Measurements from ENCODE around the gene ANKRD34C. TPM values are rescaled to one million over a fixed set of nuclear protein-coding genes. Genes with fewer than 3 reads are reported as not detected.
A peak's percentile ranks its signal among the peaks of the same experiment; 100 is the strongest.

ANKRD34C gene
- total and polyA plus RNA-seq, 9 of the 15 experiments (the other 6 are each of a cell fraction or from before 2014, with no cell fraction given) = 0.01 TPM; not detected in 8

DNA sequence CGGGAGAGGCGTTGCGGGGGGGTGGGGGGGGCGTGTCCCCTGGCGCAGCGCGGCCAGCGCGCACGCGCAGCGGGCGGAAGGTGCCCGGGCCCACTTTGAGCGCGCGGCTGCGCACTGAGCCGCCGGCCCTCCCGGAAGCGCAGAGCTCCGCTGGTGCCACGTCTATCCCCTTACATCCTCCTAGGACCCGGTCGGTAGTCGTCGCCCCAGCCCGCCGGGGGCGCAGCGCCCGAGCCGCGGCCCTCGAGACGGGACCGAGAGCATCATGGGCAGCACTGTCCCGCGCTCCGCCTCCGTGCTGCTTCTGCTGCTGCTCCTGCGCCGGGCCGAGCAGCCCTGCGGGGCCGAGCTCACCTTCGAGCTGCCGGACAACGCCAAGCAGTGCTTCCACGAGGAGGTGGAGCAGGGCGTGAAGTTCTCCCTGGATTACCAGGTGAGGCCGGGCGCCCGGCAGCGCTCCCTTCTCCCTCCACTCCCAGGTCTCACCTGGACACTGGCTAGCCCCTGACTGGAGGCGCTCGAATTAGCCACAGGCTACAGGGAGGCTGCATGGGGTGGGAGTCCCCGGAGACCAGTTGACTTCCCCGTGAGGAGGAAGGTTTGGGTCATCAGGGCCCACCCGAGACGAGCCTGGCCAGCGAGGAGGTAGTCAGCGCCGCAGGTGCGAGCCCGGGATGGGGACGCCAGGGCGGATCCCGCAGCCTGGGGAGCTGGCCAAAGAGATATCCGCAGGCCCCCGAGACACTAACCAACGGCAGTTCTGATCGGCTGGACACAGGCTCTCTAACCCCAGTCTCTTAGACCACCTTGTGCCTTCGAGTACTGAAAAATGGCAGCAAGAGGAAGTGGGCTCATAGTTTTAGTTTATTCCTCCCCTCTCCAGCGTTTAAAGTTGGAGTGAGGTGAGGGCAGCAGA is 28.7 kb downstream of the ANKRD34C start, which contains the start of gene TMED3 (continued):
- TF ChIP-seq ZNF75A (CRISPR knock-in tag; IDR thresholded peaks at IDR 0.05) (no peak), ZBTB8A (IDR thresholded peaks at IDR 0.05; ENCODE audit: partially characterized antibody) (no peak), LEF1 (IDR thresholded peaks at IDR 0.05) (no peak), CREB5 (CRISPR knock-in tag; IDR thresholded peaks at IDR 0.05) (no peak), GATA2 (CRISPR knock-in tag; IDR thresholded peaks at IDR 0.05) (no peak), MEF2D (tag; conservative IDR thresholded peaks at IDR 0.05; ENCODE audit: low read depth) (no peak), RCOR1 (IDR thresholded peaks at IDR 0.05; ENCODE audit: borderline replicate concordance in 1 of 2, low read depth in 2 of 2, low read length in 2 of 2) (0 out of 4 replicates have a peak, but pooled peaks of 1 of the 2 experiments have one; percentile 32), KDM5B (IDR thresholded peaks at IDR 0.05; ENCODE audit: insufficient replicate concordance, low read depth, low read length) (peak; percentile 87), E2F5 (CRISPR knock-in tag; IDR thresholded peaks at IDR 0.05) (no peak), POLR2B (IDR thresholded peaks at IDR 0.05; ENCODE audit: low read depth, partially characterized antibody) (peak; percentile 68), SAFB (IDR thresholded peaks at IDR 0.05; ENCODE audit: borderline replicate concordance, low read depth, low read length) (no peak), KDM4B (IDR thresholded peaks at IDR 0.05; ENCODE audit: borderline replicate concordance in 2 of 2, low read depth in 1 of 2) (no peak), MYBL2 (IDR thresholded peaks at IDR 0.05; ENCODE audit: low read depth) (no peak), MYBL2 (CRISPR knock-in tag; IDR thresholded peaks at IDR 0.05; ENCODE audit: borderline replicate concordance) (no peak), U2AF1 (optimal IDR thresholded peaks at IDR 0.05; ENCODE audit: low read depth, low read length) (no peak), ZNF408 (CRISPR knock-in tag; IDR thresholded peaks at IDR 0.05; ENCODE audit: low read depth) (no peak), ZNF239 (CRISPR knock-in tag; IDR thresholded peaks at IDR 0.05) (no peak), U2AF2 (optimal IDR thresholded peaks at IDR 0.05; ENCODE audit: low read depth, low read length) (no peak), RNF219 (CRISPR knock-in tag; IDR thresholded peaks at IDR 0.05) (no peak), PTRF (tag; IDR thresholded peaks at IDR 0.05) (no peak), CCAR2 (IDR thresholded peaks at IDR 0.05; ENCODE audit: low read depth, low read length) (no peak)
- TF ChIP-seq, protein P1, sequence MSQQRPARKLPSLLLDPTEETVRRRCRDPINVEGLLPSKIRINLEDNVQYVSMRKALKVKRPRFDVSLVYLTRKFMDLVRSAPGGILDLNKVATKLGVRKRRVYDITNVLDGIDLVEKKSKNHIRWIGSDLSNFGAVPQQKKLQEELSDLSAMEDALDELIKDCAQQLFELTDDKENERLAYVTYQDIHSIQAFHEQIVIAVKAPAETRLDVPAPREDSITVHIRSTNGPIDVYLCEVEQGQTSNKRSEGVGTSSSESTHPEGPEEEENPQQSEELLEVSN (IDR thresholded peaks at IDR 0.05; ENCODE audit: borderline replicate concordance in 1 of 2, extremely low read depth in 1 of 2, insufficient read depth in 1 of 2, insufficient read length in 1 of 2, low read depth in 1 of 2, low read length in 1 of 2, poor library complexity in 1 of 2, severe bottlenecking in 1 of 2) = peak; percentile 59 to 84

Data from K562 (cell line).